ENCODE measurements around the gene PDPN.

- TF ChIP-seq POLR2AphosphoS5 (IDR thresholded peaks at IDR 0.05; ENCODE audit: low read depth, low read length) (no peak), REST (IDR thresholded peaks at IDR 0.05; ENCODE audit: insufficient read depth in 1 of 2, low read depth in 2 of 2, low read length in 2 of 2) (no peak), SIN3A (IDR thresholded peaks at IDR 0.05; ENCODE audit: borderline replicate concordance, insufficient read depth, low read length) (no peak)
Measured at GRCh38 chr1:13543451-13544220, 40.0 kb upstream of the PDPN start.
